Fibroblast of lung (primary cell): ENCODE results near the gene GGT6.

Experiments
- EZH2 ChIP-seq: IDR thresholded peaks from 2 replicates; pipeline ENCODE4 v1.5.1; 2012; ENCODE audit warnings: low read length, control low read depth, mild to moderate bottlenecking; ENCODE audit errors: missing control alignments
- TF ChIP-seq, protein P1 (sequence below), 2 donors: IDR thresholded peaks in 1 of 2; conservative IDR thresholded peaks in 1 of 2; 1 replicate in 1 of 2; 2 replicates in 1 of 2; pipeline ENCODE4 v1.5.1; 2011 to 2012; ENCODE audit warnings: low read length in 2 of 2, control low read depth in 1 of 2, inconsistent platforms in 1 of 2, low read depth in 1 of 2, mild to moderate bottlenecking in 1 of 2

DNA sequence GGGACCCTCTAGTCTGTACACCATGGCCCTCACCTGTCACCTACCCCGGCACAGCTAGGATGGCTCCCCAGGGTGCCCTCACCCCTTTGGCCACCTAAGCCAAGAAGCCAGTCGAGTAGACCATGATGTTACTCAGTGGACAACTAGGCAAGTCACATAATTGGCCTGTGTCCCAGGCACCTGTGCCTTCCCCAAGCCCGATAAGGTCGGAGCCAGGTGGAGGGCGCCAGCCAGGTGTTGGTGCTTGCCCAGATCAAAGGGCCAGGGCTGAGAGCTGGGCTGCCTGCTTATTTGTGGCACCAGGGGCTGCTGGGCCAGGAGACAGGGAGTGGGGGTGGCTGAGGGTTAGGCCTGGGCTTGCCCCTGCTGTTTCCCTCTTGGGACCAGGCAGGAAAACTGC is 44.9 kb downstream of the GGT6 start:
- TF ChIP-seq EZH2 = no peak
- TF ChIP-seq, protein P1, sequence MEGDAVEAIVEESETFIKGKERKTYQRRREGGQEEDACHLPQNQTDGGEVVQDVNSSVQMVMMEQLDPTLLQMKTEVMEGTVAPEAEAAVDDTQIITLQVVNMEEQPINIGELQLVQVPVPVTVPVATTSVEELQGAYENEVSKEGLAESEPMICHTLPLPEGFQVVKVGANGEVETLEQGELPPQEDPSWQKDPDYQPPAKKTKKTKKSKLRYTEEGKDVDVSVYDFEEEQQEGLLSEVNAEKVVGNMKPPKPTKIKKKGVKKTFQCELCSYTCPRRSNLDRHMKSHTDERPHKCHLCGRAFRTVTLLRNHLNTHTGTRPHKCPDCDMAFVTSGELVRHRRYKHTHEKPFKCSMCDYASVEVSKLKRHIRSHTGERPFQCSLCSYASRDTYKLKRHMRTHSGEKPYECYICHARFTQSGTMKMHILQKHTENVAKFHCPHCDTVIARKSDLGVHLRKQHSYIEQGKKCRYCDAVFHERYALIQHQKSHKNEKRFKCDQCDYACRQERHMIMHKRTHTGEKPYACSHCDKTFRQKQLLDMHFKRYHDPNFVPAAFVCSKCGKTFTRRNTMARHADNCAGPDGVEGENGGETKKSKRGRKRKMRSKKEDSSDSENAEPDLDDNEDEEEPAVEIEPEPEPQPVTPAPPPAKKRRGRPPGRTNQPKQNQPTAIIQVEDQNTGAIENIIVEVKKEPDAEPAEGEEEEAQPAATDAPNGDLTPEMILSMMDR (conservative IDR thresholded peaks at IDR 0.05 in 1 of 2, IDR thresholded peaks at IDR 0.05 in 1 of 2; ENCODE audit: low read depth in 1 of 2, low read length in 2 of 2) = no peak
